ENCODE results near the gene ABHD1.

The ABHD1 gene

GRCh38 chr2:27084297-27085061 is 39.1 kb upstream of the ABHD1 start:
- TF ChIP-seq CTCF (IDR thresholded peaks at IDR 0.05; ENCODE audit: low read depth, low read length), result no peak
- DNase-seq (ENCODE audit: extremely low read depth, low read depth), result no peak

DNA sequence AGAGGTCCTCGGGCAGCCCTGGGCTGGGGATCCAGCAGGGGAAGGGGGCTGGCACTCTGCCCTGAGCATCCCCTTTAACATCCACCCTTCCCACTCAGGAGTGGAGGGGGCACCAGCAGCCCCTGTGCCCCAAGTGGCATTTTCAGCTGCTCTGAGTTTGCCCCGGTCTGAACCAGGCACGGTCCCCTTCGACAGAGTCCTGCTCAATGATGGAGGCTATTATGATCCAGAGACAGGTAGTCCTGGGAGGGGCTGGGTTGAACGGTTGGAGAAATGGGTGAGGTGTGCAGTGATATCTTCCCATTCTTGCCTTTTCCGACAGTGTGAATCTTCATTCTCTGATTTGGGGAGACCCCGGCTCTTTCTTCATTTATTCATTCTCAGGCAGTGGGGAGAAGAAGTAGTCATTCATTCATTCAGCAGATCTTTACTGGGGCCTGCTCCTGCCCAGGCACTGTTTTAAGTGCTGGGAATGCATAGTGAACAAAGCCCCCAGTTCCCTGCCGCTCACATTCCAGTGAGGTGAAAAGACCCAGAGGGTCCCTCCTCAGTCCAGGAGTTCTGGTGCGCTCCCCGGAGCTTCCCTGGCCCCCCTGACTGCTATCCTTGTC is 38.4 kb upstream of the ABHD1 start:
- no peak for DNase-seq (ENCODE audit: extremely low read depth, low read depth)
- no peak for TF ChIP-seq CTCF (IDR thresholded peaks at IDR 0.05; ENCODE audit: low read depth, low read length)

DNA sequence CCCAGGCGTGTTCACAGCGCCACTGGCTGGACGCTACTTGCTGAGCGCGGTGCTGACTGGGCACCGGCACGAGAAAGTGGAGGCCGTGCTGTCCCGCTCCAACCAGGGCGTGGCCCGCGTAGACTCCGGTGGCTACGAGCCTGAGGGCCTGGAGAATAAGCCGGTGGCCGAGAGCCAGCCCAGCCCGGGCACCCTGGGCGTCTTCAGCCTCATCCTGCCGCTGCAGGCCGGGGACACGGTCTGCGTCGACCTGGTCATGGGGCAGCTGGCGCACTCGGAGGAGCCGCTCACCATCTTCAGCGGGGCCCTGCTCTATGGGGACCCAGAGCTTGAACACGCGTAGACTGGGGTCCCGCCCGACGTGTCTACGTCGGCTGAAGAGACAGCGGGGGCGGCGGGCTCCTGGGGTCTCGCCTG is 37.9 kb upstream of the ABHD1 start:
- TF ChIP-seq CTCF (IDR thresholded peaks at IDR 0.05; ENCODE audit: low read depth, low read length), result peak; percentile 59
- peak; percentile 42 for DNase-seq (ENCODE audit: extremely low read depth, low read depth)

DNA sequence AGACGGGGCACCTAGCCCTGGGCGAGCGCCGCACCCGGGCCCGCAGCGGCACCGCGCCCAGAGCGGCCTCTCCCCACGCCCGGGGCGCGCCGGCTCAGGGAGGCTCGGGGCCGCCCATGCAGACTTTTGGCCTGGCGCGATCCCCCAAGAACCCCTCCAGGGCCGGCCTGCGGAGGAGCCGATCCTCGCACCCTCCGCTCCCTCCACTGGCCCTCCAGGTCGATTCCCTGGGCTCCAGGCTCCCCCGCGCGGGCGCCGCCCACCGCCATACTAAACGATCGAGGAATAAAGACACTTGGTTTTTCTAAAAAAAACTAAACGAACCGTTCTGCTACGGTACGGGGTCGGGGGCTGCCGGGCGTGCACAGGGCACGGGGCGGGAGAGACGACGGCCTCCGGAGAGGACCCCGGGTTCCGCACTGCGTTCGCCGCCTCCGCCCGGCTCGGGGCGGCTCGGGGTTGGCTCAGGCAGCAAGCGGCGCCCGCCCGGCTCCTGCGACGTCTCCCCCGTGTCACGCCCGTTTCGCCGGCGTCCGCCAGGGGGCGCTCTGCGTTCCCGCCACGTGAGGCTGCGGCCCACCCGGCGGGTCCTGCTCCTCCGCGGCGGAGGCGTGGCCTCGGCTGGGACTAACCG is 37.4 kb upstream of the ABHD1 start:
- DNase-seq (ENCODE audit: extremely low read depth, low read depth), result peak; percentile 75

DNA sequence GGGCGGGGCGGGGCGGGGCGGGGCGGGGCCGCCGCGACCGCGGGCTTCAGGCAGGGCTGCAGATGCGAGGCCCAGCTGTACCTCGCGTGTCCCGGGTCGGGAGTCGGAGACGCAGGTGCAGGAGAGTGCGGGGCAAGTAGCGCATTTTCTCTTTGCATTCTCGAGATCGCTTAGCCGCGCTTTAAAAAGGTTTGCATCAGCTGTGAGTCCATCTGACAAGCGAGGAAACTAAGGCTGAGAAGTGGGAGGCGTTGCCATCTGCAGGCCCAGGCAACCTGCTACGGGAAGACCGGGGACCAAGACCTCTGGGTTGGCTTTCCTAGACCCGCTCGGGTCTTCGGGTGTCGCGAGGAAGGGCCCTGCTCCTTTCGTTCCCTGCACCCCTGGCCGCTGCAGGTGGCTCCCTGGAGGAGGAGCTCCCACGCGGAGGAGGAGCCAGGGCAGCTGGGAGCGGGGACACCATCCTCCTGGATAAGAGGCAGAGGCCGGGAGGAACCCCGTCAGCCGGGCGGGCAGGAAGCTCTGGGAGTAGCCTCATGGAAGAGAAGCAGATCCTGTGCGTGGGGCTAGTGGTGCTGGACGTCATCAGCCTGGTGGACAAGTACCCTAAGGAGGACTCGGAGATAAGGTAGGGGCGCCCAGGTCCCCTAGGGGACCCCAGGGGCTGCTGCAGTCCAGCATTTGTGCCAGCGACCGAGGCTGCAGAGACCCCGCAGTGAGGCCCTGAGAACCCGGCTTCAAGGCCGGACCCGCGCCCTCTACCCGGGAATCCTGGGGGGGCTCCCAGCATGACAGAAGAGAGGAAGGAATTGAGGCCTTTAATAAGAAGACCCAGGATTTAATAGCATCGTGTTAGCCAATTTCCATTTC is 36.7 kb upstream of the ABHD1 start, which contains the start of gene KHK:
TSS of gene KHK (plus strand) at position 49 of the 870 bp plus-strand sequence. CDS start at position 537, 488 bp downstream.
- no peak for DNase-seq (ENCODE audit: extremely low read depth, low read depth)
- no peak for TF ChIP-seq CTCF (IDR thresholded peaks at IDR 0.05; ENCODE audit: low read depth, low read length)

More for the DNA sequence above, 37.4 kb upstream of the ABHD1 start:
- TF ChIP-seq CTCF (IDR thresholded peaks at IDR 0.05; ENCODE audit: low read depth, low read length), result peak; percentile 51

GRCh38 chr2:27087823-27088410 is 35.7 kb upstream of the ABHD1 start:
- no peak for DNase-seq (ENCODE audit: extremely low read depth, low read depth)
- no peak for TF ChIP-seq CTCF (IDR thresholded peaks at IDR 0.05; ENCODE audit: low read depth, low read length)

Measured in AG09319 (cell line).